Stimulated activated CD4-positive, alpha-beta T cell treated with anti-CD3 and anti-CD28 coated beads, Interleukin-2, amount 100 ng/mL, for 24 hours (primary cell): Measurements from ENCODE around the gene ZBTB40.

ENCODE experiments used
- DNase-seq, 2 donors: peaks; one replicate each; pipeline ENCODE4 v3.0.0-alpha.2; 2020

ZBTB40 gene

GRCh38 chr1:22508991-22509390, 57.3 kb downstream of the ZBTB40 start:
- no peak for DNase-seq

GRCh38 chr1:22509815-22510214, 58.2 kb downstream of the ZBTB40 start:
- no peak for DNase-seq

GRCh38 chr1:22512873-22513272, 61.2 kb downstream of the ZBTB40 start:
- no peak for DNase-seq

GRCh38 chr1:22516906-22517571, 65.4 kb downstream of the ZBTB40 start:
- no peak for DNase-seq

- no peak for DNase-seq
Measured at GRCh38 chr1:22517956-22518355, 66.3 kb downstream of the ZBTB40 start.

- no peak for DNase-seq
Measured at GRCh38 chr1:22518379-22518778, 66.7 kb downstream of the ZBTB40 start.

- DNase-seq: no peak
Measured at GRCh38 chr1:22520871-22521270, 69.2 kb downstream of the ZBTB40 start.

GRCh38 chr1:22521692-22522091, 70.0 kb downstream of the ZBTB40 start:
- no peak for DNase-seq

- no peak for DNase-seq
Measured at GRCh38 chr1:22522221-22522743, 70.6 kb downstream of the ZBTB40 start.

- no peak for DNase-seq
Measured at GRCh38 chr1:22524481-22524880, 72.8 kb downstream of the ZBTB40 start.

GRCh38 chr1:22525211-22525610, 73.6 kb downstream of the ZBTB40 start:
- no peak for DNase-seq

GRCh38 chr1:22525646-22526045, 74.0 kb downstream of the ZBTB40 start:
- DNase-seq: no peak

- DNase-seq: no peak
Measured at GRCh38 chr1:22526098-22526497, 74.4 kb downstream of the ZBTB40 start.

- no peak for DNase-seq
Measured at GRCh38 chr1:22526677-22527076, 75.0 kb downstream of the ZBTB40 start.

- DNase-seq: no peak
Measured at GRCh38 chr1:22527122-22527521, 75.5 kb downstream of the ZBTB40 start.

- DNase-seq: no peak
Measured at GRCh38 chr1:22527555-22528296, 76.1 kb downstream of the ZBTB40 start.

- DNase-seq: no peak
Measured at GRCh38 chr1:22528451-22528850, 76.8 kb downstream of the ZBTB40 start.

- no peak for DNase-seq
Measured at GRCh38 chr1:22529901-22530621, 78.4 kb downstream of the ZBTB40 start.

GRCh38 chr1:22530715-22531114, 79.1 kb downstream of the ZBTB40 start:
- no peak for DNase-seq

GRCh38 chr1:22531251-22531650, 79.6 kb downstream of the ZBTB40 start:
- DNase-seq: no peak

- DNase-seq: no peak
Measured at GRCh38 chr1:22533244-22533895, 81.7 kb downstream of the ZBTB40 start.

GRCh38 chr1:22534951-22535350, 83.3 kb downstream of the ZBTB40 start:
- no peak for DNase-seq

GRCh38 chr1:22535399-22535798, 83.7 kb downstream of the ZBTB40 start:
- no peak for DNase-seq
